ENCODE measurements around the gene ADAM15. TPM values are rescaled to one million over a fixed set of nuclear protein-coding genes. Genes with fewer than 3 reads are reported as not detected.
A peak's percentile ranks its signal among the peaks of the same experiment; 100 is the strongest.

Gene ADAM15, protein sequence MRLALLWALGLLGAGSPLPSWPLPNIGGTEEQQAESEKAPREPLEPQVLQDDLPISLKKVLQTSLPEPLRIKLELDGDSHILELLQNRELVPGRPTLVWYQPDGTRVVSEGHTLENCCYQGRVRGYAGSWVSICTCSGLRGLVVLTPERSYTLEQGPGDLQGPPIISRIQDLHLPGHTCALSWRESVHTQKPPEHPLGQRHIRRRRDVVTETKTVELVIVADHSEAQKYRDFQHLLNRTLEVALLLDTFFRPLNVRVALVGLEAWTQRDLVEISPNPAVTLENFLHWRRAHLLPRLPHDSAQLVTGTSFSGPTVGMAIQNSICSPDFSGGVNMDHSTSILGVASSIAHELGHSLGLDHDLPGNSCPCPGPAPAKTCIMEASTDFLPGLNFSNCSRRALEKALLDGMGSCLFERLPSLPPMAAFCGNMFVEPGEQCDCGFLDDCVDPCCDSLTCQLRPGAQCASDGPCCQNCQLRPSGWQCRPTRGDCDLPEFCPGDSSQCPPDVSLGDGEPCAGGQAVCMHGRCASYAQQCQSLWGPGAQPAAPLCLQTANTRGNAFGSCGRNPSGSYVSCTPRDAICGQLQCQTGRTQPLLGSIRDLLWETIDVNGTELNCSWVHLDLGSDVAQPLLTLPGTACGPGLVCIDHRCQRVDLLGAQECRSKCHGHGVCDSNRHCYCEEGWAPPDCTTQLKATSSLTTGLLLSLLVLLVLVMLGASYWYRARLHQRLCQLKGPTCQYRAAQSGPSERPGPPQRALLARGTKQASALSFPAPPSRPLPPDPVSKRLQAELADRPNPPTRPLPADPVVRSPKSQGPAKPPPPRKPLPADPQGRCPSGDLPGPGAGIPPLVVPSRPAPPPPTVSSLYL
- 7.6 TPM for total RNA-seq (ENCODE audit: unreplicated experiment)
- long read RNA-seq, partial matches to known transcripts, result 0 of 1 reads
- long read RNA-seq, other reads (novel, unspliced or antisense), result 0 of 1 reads

DNA sequence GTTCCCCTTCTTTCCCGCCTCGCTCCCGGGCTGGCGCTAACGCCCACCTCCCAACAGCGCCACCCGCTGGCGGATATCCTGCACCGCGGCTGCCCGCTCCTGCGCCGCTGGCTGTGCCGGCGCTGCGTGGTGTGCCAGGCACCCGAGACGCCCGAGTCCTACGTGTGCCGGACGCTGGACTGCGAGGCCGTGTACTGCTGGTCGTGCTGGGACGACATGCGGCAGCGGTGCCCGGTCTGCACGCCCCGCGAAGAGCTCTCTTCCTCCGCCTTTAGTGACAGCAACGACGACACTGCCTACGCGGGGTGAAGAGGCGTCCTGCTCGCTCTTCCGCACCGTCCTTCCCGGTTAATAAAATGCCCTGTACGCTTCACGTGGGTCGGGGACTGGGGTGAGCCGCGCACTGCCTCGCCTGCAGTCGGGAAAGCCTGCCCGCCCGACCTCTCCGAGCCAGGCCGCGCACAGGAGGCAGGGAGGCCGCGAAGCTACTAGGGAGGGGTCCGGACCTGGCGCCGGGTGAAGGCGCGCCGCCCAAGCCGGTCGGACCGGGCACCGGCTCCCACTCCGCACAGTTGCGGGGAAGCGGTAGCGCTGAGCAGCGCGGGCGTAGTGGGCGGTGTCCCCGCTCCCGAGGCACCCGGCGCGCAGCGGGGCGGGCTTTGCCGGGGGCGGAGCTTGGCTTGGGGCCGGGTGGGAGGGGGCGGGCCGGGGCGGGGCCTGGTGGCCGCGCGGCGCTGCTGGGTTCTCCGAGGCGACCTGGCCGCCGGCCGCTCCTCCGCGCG, at the start of gene ADAM15:
TSS of gene ADAM15 (plus strand) at position 757 of the 782 bp plus-strand sequence. CDS start 71 bp downstream, outside the sequence.
- Mint-ChIP-seq H3K4me1 (ENCODE audit: low read depth, unreplicated experiment) (peaks cover 12% of the 10 kb centered on the region), H3K27ac (ENCODE audit: unreplicated experiment) (peak within 1 kb of the TSS; percentile 43), H3K36me3 (ENCODE audit: unreplicated experiment) (no peaks in the 10 kb centered on the region), H3K4me3 (ENCODE audit: unreplicated experiment) (peak within 1 kb of the TSS; percentile 91), H3K27me3 (ENCODE audit: unreplicated experiment) (peaks cover 6% of the 10 kb centered on the region), H3K9me3 (ENCODE audit: unreplicated experiment) (peaks cover 2% of the 10 kb centered on the region)
- DNase-seq, result peak; percentile 95
- TF ChIP-seq, protein P1, sequence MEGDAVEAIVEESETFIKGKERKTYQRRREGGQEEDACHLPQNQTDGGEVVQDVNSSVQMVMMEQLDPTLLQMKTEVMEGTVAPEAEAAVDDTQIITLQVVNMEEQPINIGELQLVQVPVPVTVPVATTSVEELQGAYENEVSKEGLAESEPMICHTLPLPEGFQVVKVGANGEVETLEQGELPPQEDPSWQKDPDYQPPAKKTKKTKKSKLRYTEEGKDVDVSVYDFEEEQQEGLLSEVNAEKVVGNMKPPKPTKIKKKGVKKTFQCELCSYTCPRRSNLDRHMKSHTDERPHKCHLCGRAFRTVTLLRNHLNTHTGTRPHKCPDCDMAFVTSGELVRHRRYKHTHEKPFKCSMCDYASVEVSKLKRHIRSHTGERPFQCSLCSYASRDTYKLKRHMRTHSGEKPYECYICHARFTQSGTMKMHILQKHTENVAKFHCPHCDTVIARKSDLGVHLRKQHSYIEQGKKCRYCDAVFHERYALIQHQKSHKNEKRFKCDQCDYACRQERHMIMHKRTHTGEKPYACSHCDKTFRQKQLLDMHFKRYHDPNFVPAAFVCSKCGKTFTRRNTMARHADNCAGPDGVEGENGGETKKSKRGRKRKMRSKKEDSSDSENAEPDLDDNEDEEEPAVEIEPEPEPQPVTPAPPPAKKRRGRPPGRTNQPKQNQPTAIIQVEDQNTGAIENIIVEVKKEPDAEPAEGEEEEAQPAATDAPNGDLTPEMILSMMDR (IDR thresholded peaks at IDR 0.05; ENCODE audit: partially characterized antibody, unreplicated experiment), result peak; percentile 97

DNA sequence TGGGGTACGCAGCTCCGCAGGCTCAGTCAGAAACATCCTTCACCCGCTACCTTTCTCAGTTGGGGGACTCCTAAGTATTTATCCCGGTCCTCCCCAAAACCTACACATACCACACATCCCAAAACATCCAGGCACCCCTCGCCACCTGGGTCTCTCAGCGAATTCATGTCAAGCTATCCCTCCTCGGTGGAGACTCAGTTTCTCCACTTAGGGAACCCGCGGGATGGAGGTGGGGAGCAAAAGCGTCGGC, 49.8 kb upstream of the ADAM15 start:
- H3K9me3 Mint-ChIP-seq (ENCODE audit: unreplicated experiment), result peaks cover 5% of the 10 kb centered on the region
- H3K4me1 Mint-ChIP-seq (ENCODE audit: low read depth, unreplicated experiment), result peaks cover 9% of the 10 kb centered on the region
- TF ChIP-seq, protein P1 (IDR thresholded peaks at IDR 0.05; ENCODE audit: partially characterized antibody, unreplicated experiment), result no peak
- H3K4me3 Mint-ChIP-seq (ENCODE audit: unreplicated experiment), result peak overlapping the region; percentile 75
- DNase-seq, result no peak
- peaks cover 12% of the 10 kb centered on the region for H3K27me3 Mint-ChIP-seq (ENCODE audit: unreplicated experiment)
- H3K27ac Mint-ChIP-seq (ENCODE audit: unreplicated experiment), result no peak overlapping the region
- no peaks in the 10 kb centered on the region for H3K36me3 Mint-ChIP-seq (ENCODE audit: unreplicated experiment)

DNA sequence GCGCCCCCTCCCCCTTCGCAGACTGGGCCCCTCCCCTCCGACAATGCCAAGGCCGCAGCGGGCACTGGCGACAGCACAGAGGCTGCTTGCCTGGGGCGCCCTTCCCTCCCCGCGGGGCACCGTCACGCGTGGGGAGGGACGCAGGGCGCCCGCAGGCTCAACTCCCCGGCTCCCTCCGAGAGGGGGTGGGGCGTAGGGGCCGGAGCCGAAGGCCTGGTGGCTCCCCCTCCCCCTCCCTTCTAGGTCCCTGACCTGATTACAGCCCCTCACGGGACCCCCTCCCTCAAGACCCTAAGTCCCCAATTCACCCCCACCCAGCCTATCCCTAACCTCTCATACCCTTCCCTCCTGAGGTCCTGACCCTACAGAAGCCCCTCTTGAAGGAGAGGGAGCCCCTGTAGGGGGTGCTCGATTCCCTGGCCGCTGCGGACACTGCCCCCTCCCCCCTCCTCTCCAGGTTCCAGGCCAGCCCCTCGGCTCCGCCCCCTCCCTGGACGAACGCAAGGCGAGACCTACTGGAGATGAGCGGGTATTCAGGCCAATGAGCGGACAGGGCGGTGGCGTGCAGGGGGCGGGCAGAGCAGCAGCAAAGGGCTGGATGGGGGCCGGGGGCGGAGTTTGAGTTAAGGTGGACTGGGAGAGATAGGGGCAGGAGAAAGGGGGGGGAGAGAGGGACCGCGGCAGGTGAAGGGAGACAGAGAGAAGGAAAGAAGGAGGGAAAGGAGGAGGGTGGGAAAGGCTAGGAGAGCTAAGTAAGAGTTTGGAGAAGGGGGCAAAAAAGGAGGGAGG, 49.2 kb upstream of the ADAM15 start:
- peak; percentile 100 for DNase-seq
- Mint-ChIP-seq H3K36me3 (ENCODE audit: unreplicated experiment) (no peaks in the 10 kb centered on the region), H3K27me3 (ENCODE audit: unreplicated experiment) (peaks cover 12% of the 10 kb centered on the region), H3K4me1 (ENCODE audit: low read depth, unreplicated experiment) (peaks cover 10% of the 10 kb centered on the region), H3K4me3 (ENCODE audit: unreplicated experiment) (peak overlapping the region; percentile 82), H3K27ac (ENCODE audit: unreplicated experiment) (no peak overlapping the region), H3K9me3 (ENCODE audit: unreplicated experiment) (peaks cover 5% of the 10 kb centered on the region)
- TF ChIP-seq, protein P1 (IDR thresholded peaks at IDR 0.05; ENCODE audit: partially characterized antibody, unreplicated experiment), result no peak

DNA sequence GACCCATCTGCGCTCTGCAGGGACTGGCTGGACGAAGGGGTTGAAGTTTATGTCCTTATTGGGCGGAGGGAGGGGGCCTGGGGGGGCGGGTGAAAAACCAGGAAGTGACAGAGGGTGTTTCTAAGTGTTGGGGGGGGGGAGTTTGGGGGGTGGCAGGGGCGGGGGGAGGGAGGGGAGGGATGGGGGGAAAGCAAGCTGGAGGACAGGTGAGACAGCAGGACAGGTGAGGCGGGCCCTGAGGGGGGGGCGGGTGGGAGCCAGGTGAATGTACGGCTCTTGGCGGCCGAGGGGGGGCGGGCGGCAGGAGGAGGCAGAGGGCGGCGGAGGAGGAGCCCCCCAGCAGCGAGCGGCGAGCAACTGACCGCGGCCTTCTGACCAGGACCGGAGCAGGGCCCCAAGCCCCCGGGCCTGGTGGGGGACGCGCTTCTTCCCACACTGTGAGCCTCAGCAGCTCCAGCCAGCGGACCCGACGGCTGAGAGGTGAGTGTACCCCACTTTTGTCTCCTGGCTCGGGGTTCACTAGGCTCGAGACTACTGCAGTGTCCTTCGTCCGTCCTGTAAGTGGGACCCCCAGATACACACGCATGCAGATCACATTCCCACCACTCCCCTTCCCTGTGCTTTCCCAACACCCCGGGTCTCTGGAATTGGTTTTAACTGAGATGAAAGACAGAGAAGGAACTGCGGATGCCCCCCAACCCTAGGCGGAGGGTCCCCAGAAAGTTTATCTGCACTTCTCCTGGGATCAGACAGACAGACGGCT, 48.5 kb upstream of the ADAM15 start, which contains the start of gene ZBTB7B:
TSS of gene ZBTB7B (plus strand) at position 339 of the 763 bp plus-strand sequence. CDS start 11,859 bp downstream, outside the sequence.
- Mint-ChIP-seq H3K4me3 (ENCODE audit: unreplicated experiment) (peak within 1 kb of the TSS; percentile 93), H3K9me3 (ENCODE audit: unreplicated experiment) (peaks cover 5% of the 10 kb centered on the region), H3K36me3 (ENCODE audit: unreplicated experiment) (no peaks in the 10 kb centered on the region), H3K27ac (ENCODE audit: unreplicated experiment) (peak within 1 kb of the TSS; percentile 34), H3K27me3 (ENCODE audit: unreplicated experiment) (peaks cover 12% of the 10 kb centered on the region), H3K4me1 (ENCODE audit: low read depth, unreplicated experiment) (peaks cover 10% of the 10 kb centered on the region)
- TF ChIP-seq, protein P1 (IDR thresholded peaks at IDR 0.05; ENCODE audit: partially characterized antibody, unreplicated experiment), result no peak
- DNase-seq, result no peak
